Measurements from ENCODE around the gene HRH1. TPM values are rescaled to one million over a fixed set of nuclear protein-coding genes. Genes with fewer than 3 reads are reported as not detected.

Gene HRH1
- total and polyA plus RNA-seq, 2 donors (not counting 3 experiments of a cell fraction or from before 2014, with no cell fraction given): 16.2 to 21.2 TPM

DNA sequence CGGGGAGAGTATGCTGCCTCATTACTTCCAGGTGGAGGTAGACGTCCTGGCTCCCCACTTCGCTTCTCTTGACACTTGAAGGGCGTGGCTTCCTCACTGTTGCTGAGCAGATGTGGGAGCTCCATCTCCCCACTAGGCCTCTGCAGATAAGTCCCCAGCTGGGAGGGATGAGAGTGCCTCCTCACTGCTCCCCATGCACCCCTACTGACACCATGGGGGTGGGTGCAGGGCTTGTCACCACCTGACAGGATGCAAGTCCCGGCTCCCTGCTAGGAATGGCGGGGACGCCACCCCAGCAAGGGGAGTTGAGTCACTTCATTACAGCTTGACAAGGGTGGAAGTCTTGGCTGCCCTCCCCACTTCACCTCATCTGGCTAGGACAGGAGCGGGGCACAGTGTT, 81.1 kb downstream of the HRH1 start:
- ChIA-PET CTCF (interaction anchor here (1.7 to 3.7 kb wide), 5 partner anchors 10 to 99 kb away, joined by 5 to 36 read pairs (median 7); partner anchors contain the start of gene ATG7), POLR2A (no interaction called here)
- H3K4me1 ChIP-seq (ENCODE audit: control insufficient read depth, extremely low read depth, insufficient read depth, low read length): peaks cover 23% of the 10 kb centered on the region
- no peaks in the 10 kb centered on the region for H3K9me1 ChIP-seq (replicated peaks; ENCODE audit: control insufficient read depth, extremely low read depth, insufficient read depth, low read length)
- no peak overlapping the region for H3K27ac ChIP-seq (ENCODE audit: insufficient read depth, low read depth, low read length)
- BruUV-seq (replicated peaks): no TSS peak
- no peaks in the 10 kb centered on the region for H3K9me3 ChIP-seq (replicated peaks; ENCODE audit: control insufficient read depth, insufficient read depth, low read length)
- DNase-seq (ENCODE audit: low read depth, low spot score): no peak
- H3K4me3 ChIP-seq (replicated peaks in 1 of 3; ENCODE audit: insufficient read depth in 1 of 3, low read depth in 1 of 3, low read length in 3 of 3): no peak overlapping the region
- peaks cover 0 to 4% of the 10 kb centered on the region in 2 experiments for H3K36me3 ChIP-seq (ENCODE audit: control insufficient read depth in 2 of 2, extremely low read depth in 1 of 2, insufficient read depth in 2 of 2, low read length in 2 of 2)
- no peak for FAIRE-seq
- H3K9ac ChIP-seq (replicated peaks; ENCODE audit: extremely low read depth, insufficient read depth, low read length): no peak overlapping the region
- H3K79me2 ChIP-seq (ENCODE audit: control insufficient read depth, insufficient read depth, low read length): peaks cover 47% of the 10 kb centered on the region
- H3K4me2 ChIP-seq (ENCODE audit: insufficient read depth, low read length): no peak overlapping the region
- H3K27me3 ChIP-seq (ENCODE audit: control insufficient read depth in 2 of 2, insufficient read depth in 2 of 2, low read length in 2 of 2): no peaks in the 10 kb centered on the region
- dilution Hi-C loops (cut with MboI; ENCODE audit: extremely low pct_ligation_motif_present, low sequenced_read_pairs) (no loop called here), intact Hi-C loops (cut with micrococcal nuclease) (no loop called here)
- H2AFZ ChIP-seq (ENCODE audit: low read depth, low read length): no peak overlapping the region
- TF ChIP-seq GATA2 (IDR thresholded peaks at IDR 0.05; ENCODE audit: insufficient read depth, insufficient read length, low read depth, low read length) (no peak), POLR2AphosphoS5 (IDR thresholded peaks at IDR 0.05; ENCODE audit: insufficient read depth, low read depth, low read length) (no peak), POLR2A (IDR thresholded peaks at IDR 0.05; ENCODE audit: low read depth, low read length) (no peak), JUN (IDR thresholded peaks at IDR 0.05; ENCODE audit: borderline replicate concordance, insufficient read depth, insufficient read length, low read depth) (no peak), FOS (IDR thresholded peaks at IDR 0.05; ENCODE audit: borderline replicate concordance, insufficient read depth, low read length) (no peak)
- TF ChIP-seq, protein P1, sequence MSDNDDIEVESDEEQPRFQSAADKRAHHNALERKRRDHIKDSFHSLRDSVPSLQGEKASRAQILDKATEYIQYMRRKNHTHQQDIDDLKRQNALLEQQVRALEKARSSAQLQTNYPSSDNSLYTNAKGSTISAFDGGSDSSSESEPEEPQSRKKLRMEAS (IDR thresholded peaks at IDR 0.05; ENCODE audit: insufficient read depth, insufficient read length): no peak
- no peaks in the 10 kb centered on the region for H4K20me1 ChIP-seq (replicated peaks; ENCODE audit: control insufficient read depth, extremely low read depth, insufficient read depth, low read length)
